A549 (cell line): Measurements from ENCODE around the gene GOT1. TPM values are rescaled to one million over a fixed set of nuclear protein-coding genes. Genes with fewer than 3 reads are reported as not detected.
A peak's percentile ranks its signal among the peaks of the same experiment; 100 is the strongest.

Experiments used
- ATAC-seq, 2 experiments: fragments of 200-7000 bp in 1 of 2; fragments of >200 bp in 1 of 2; cut with Nextera tagmentation in 1 of 2; cut with Tn5 transposase in 1 of 2; 3 replicates each; pipeline versions ENCODE4 v1.8.0 to v1.9.1; 2018 to 2020; ENCODE audit warnings: mild to moderate bottlenecking in 1 of 2, moderate library complexity in 1 of 2
- CTCF ChIA-PET: fragments of 300-600 bp; sonication (Branson Sonifier 250); formaldehyde crosslinking; extraction: SDS; loops from one replicate; lab custom pipeline; 2021; ENCODE audit warnings: antibody characterized with exemption, inconsistent platforms; lab: Yijun Ruan, JAX
- POLR2A ChIA-PET: fragments of 350-600 bp; formaldehyde crosslinking; extraction: SDS; loops from one replicate; lab custom pipeline; 2021; ENCODE audit warnings: antibody characterized with exemption, inconsistent platforms; lab: Yijun Ruan, JAX
- DNase-seq, 2 experiments: peaks; one replicate each; pipeline versions ENCODE4 v3.0.0 to v3.0.0-alpha.2; 2011 to 2016; ENCODE audit warnings: low read depth in 1 of 2, low spot score in 1 of 2
- FAIRE-seq: peaks from 2 replicates; lab custom pipeline; 2011; peaks lifted over from hg19 to GRCh38; lab: Jason Lieb, UNC
- H3K27ac ChIP-seq, 2 experiments: fragments of >200 bp; sonication (Bioruptor Twin); formaldehyde crosslinking; 3 replicates each; pipeline ENCODE4 v1.5.1; 2016 to 2017
- H3K4me1 ChIP-seq: fragments of >200 bp; sonication (Bioruptor Twin); formaldehyde crosslinking; 3 replicates; pipeline ENCODE4 v1.6.1; 2016
- H3K4me2 ChIP-seq: fragments of >200 bp; sonication (Bioruptor Twin); formaldehyde crosslinking; 3 replicates; pipeline ENCODE4 v1.6.1; 2016
- H3K4me3 ChIP-seq: fragments of >200 bp; sonication (Bioruptor Twin); formaldehyde crosslinking; 3 replicates; pipeline ENCODE4 v1.5.1; 2016
- H3K9me3 ChIP-seq: fragments of >200 bp; sonication (Bioruptor Twin); formaldehyde crosslinking; 3 replicates; pipeline ENCODE4 v1.6.1; 2016
- CEBPB ChIP-seq, 2 experiments: fragments of >200 bp in 1 of 2; sonication (Bioruptor Twin) in 1 of 2; formaldehyde crosslinking in 1 of 2; IDR thresholded peaks; 2 replicates each; pipeline ENCODE4 v1.6.1; 2012 to 2016
- CHD2 ChIP-seq: fragments of 150-350 bp; IDR thresholded peaks from 2 replicates; pipeline ENCODE4 v1.6.1; 2014; ENCODE audit warnings: low read length; ENCODE audit not compliant: partially characterized antibody
- CHD4 ChIP-seq: fragments of 200-600 bp; sonication (generic); IDR thresholded peaks from 2 replicates; pipeline ENCODE4 v1.6.1; 2016; ENCODE audit warnings: antibody characterized with exemption, mild to moderate bottlenecking, borderline replicate concordance
- EHMT2 ChIP-seq: fragments of 200-600 bp; sonication (generic); IDR thresholded peaks from 2 replicates; pipeline ENCODE4 v1.6.1; 2016; ENCODE audit warnings: antibody characterized with exemption, low read depth, mild to moderate bottlenecking, moderate library complexity
- GATA3 ChIP-seq: IDR thresholded peaks from 2 replicates; pipeline ENCODE4 v1.6.1; 2012; ENCODE audit warnings: borderline replicate concordance
- HOXB5 ChIP-seq: fragments of 250-450 bp; sonication (Bioruptor Pico); IDR thresholded peaks from 2 replicates; pipeline ENCODE4 v1.5.0; 2020; ENCODE audit warnings: mild to moderate bottlenecking, moderate library complexity
- JUN ChIP-seq, 2 experiments: fragments of >200 bp; sonication (Bioruptor Twin); formaldehyde crosslinking; IDR thresholded peaks; 2 replicates in 1 of 2; 3 replicates in 1 of 2; pipeline ENCODE4 v1.6.1; 2016 to 2017
- KDM1A ChIP-seq: fragments of 200-600 bp; sonication (generic); IDR thresholded peaks from 2 replicates; pipeline ENCODE4 v1.6.1; 2016; ENCODE audit warnings: low read depth, mild to moderate bottlenecking
- MAFK ChIP-seq: fragments of 450-650 bp; IDR thresholded peaks from 2 replicates; pipeline ENCODE4 v1.6.1; 2014; ENCODE audit not compliant: partially characterized antibody
- MAZ ChIP-seq: fragments of 150-350 bp; IDR thresholded peaks from 2 replicates; pipeline ENCODE4 v1.6.1; 2014; ENCODE audit warnings: antibody characterized with exemption, low read depth, low read length, borderline replicate concordance
- NFE2L2 ChIP-seq: fragments of 150-350 bp; conservative IDR thresholded peaks from 2 replicates; pipeline ENCODE4 v1.6.1; 2014; ENCODE audit warnings: low read length
- NPAS2 ChIP-seq: fragments of 250-450 bp; sonication (Bioruptor Pico); IDR thresholded peaks from 2 replicates; pipeline ENCODE4 v1.8.0; 2022; ENCODE audit warnings: mild to moderate bottlenecking, moderate library complexity, borderline replicate concordance
- POLR2AphosphoS2 ChIP-seq: conservative IDR thresholded peaks from 2 replicates; pipeline ENCODE4 v1.6.1; 2012; ENCODE audit warnings: low read length, improper control_type of control experiment, inconsistent platforms
- RAD21 ChIP-seq, 2 experiments: fragments of >200 bp in 1 of 2; sonication (Bioruptor Twin) in 1 of 2; formaldehyde crosslinking in 1 of 2; IDR thresholded peaks in 1 of 2; conservative IDR thresholded peaks in 1 of 2; 2 replicates in 1 of 2; 3 replicates in 1 of 2; pipeline ENCODE4 v1.6.1; 2012 to 2018; ENCODE audit warnings: inconsistent platforms in 1 of 2
- RFX5 ChIP-seq: fragments of 450-650 bp; IDR thresholded peaks from 2 replicates; pipeline ENCODE4 v1.7.1; 2014; ENCODE audit warnings: antibody characterized with exemption, mild to moderate bottlenecking, moderate library complexity
- SMC3 ChIP-seq: fragments of >200 bp; sonication (Bioruptor Twin); formaldehyde crosslinking; IDR thresholded peaks from 3 replicates; pipeline ENCODE4 v1.6.1; 2018; ENCODE audit warnings: inconsistent platforms
- TP53 ChIP-seq: fragments of 250-450 bp; sonication (Bioruptor Pico); IDR thresholded peaks from 2 replicates; pipeline ENCODE4 v1.5.0; 2021; ENCODE audit warnings: mild to moderate bottlenecking, moderate library complexity
- ZC3H11A ChIP-seq: fragments of 450-650 bp; IDR thresholded peaks from 2 replicates; pipeline ENCODE4 v1.6.1; 2014; ENCODE audit warnings: antibody characterized with exemption, mild to moderate bottlenecking
- ZFP36 ChIP-seq: fragments of 450-650 bp; IDR thresholded peaks from 2 replicates; pipeline ENCODE4 v1.6.1; 2014; ENCODE audit warnings: borderline replicate concordance; ENCODE audit not compliant: partially characterized antibody
- ZNF302 ChIP-seq: fragments of 250-450 bp; sonication (Bioruptor Pico); IDR thresholded peaks from 2 replicates; pipeline ENCODE4 v1.9.0; 2021; ENCODE audit warnings: inconsistent platforms, mild to moderate bottlenecking, moderate library complexity
- WGBS: methylation state at CpG from one replicate; pipeline ENCODE4 v1.1.6; 2017; ENCODE audit errors: missing lambda C conversion rate; 5-methylcytosine and 5-hydroxymethylcytosine counted together
- polyA plus RNA-seq, 4 experiments: library from polyadenylated mRNA; depleted of rRNA in 3 of 4; stranded (reverse); fragments of >200 nt; fragmentation: RNase III in 1 of 4; extraction: RNeasy Plus Mini Kit Qiagen cat#74134 plus additional on column Dnase treatment in 1 of 4; gene quantifications; 2 replicates in 3 of 4; 3 replicates in 1 of 4; pipeline ENCODE4 v1.2.3, GENCODE V29; 2011 to 2017
- TF ChIP-seq, protein P1 (sequence below): IDR thresholded peaks from 2 replicates; pipeline ENCODE4 v1.6.1; 2012; ENCODE audit warnings: low read depth, borderline replicate concordance
- TF ChIP-seq, protein P2 (sequence below): fragments of 250-450 bp; sonication (Bioruptor Pico); IDR thresholded peaks from 2 replicates; pipeline ENCODE4 v1.5.0; 2020; ENCODE audit warnings: low read depth, mild to moderate bottlenecking, moderate library complexity
- TF ChIP-seq, protein P3 (sequence below): fragments of >200 bp; sonication (Bioruptor Twin); formaldehyde crosslinking; IDR thresholded peaks from 3 replicates; pipeline ENCODE4 v1.5.1; 2016
- TF ChIP-seq, protein P4 (sequence below): fragments of >200 bp; sonication (Bioruptor Twin); formaldehyde crosslinking; IDR thresholded peaks from 2 replicates; pipeline ENCODE4 v1.6.1; 2016
- TF ChIP-seq, protein P5 (sequence below): fragments of 250-450 bp; sonication (Bioruptor Pico); IDR thresholded peaks from 2 replicates; pipeline ENCODE4 v1.5.0; 2021; ENCODE audit warnings: mild to moderate bottlenecking, moderate library complexity, borderline replicate concordance

GOT1 gene
- polyA plus RNA-seq, 2 of the 4 experiments (the other 2 are of a cell fraction), result 31.1 to 34.9 TPM

GRCh38 chr10:99357691-99358090 lies 72.7 kb downstream of the GOT1 start (continued):
- TF ChIP-seq, protein P1, sequence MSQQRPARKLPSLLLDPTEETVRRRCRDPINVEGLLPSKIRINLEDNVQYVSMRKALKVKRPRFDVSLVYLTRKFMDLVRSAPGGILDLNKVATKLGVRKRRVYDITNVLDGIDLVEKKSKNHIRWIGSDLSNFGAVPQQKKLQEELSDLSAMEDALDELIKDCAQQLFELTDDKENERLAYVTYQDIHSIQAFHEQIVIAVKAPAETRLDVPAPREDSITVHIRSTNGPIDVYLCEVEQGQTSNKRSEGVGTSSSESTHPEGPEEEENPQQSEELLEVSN, result no peak
- TF ChIP-seq CEBPB (IDR thresholded peaks at IDR 0.05), result no peak
- TF ChIP-seq POLR2AphosphoS2, result no peak
- no peak for TF ChIP-seq ZNF302 (CRISPR knock-in tag)
- no peak for TF ChIP-seq EHMT2
- no peak for TF ChIP-seq CHD4

GRCh38 chr10:99353182-99353581 lies 77.2 kb downstream of the GOT1 start:
- WGBS, result 63% methylated on average over 1 of the region's 1 CpG
- H3K4me1 ChIP-seq, result no peaks in the 10 kb centered on the region
- H3K27ac ChIP-seq, result no peak overlapping the region
- ATAC-seq (no peak), DNase-seq (no peak), FAIRE-seq (no peak)
- no peak overlapping the region for H3K4me2 ChIP-seq
- ChIA-PET CTCF (interaction anchor here (0.6 to 1.1 kb wide), 3 partner anchors 8 to 70 kb away, joined by 3 read pairs; no protein-coding TSS in a partner anchor), POLR2A (no interaction called here)
- TF ChIP-seq KDM1A (no peak), CHD2 (no peak), HOXB5 (CRISPR knock-in tag) (no peak), NFE2L2 (no peak), ZFP36 (no peak), JUN (IDR thresholded peaks at IDR 0.05) (no peak), RFX5 (no peak), MAFK (no peak), EHMT2 (no peak)
- TF ChIP-seq, protein P2, sequence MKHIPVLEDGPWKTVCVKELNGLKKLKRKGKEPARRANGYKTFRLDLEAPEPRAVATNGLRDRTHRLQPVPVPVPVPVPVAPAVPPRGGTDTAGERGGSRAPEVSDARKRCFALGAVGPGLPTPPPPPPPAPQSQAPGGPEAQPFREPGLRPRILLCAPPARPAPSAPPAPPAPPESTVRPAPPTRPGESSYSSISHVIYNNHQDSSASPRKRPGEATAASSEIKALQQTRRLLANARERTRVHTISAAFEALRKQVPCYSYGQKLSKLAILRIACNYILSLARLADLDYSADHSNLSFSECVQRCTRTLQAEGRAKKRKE (CRISPR knock-in tag), result no peak
- TF ChIP-seq, protein P3, sequence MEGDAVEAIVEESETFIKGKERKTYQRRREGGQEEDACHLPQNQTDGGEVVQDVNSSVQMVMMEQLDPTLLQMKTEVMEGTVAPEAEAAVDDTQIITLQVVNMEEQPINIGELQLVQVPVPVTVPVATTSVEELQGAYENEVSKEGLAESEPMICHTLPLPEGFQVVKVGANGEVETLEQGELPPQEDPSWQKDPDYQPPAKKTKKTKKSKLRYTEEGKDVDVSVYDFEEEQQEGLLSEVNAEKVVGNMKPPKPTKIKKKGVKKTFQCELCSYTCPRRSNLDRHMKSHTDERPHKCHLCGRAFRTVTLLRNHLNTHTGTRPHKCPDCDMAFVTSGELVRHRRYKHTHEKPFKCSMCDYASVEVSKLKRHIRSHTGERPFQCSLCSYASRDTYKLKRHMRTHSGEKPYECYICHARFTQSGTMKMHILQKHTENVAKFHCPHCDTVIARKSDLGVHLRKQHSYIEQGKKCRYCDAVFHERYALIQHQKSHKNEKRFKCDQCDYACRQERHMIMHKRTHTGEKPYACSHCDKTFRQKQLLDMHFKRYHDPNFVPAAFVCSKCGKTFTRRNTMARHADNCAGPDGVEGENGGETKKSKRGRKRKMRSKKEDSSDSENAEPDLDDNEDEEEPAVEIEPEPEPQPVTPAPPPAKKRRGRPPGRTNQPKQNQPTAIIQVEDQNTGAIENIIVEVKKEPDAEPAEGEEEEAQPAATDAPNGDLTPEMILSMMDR, result no peak
- no peak overlapping the region for H3K4me3 ChIP-seq
- no peaks in the 10 kb centered on the region for H3K9me3 ChIP-seq

GRCh38 chr10:99347672-99348071 lies 82.8 kb downstream of the GOT1 start:
- ChIA-PET POLR2A (no interaction called here), CTCF (interaction anchor here (0.7 kb wide), 1 partner anchor 1746 kb away, joined by 3 read pairs; no protein-coding TSS in a partner anchor)
- Histone ChIP-seq H3K9me3 (no peaks in the 10 kb centered on the region), H3K4me1 (peaks cover 44% of the 10 kb centered on the region), H3K4me2 (no peak overlapping the region), H3K4me3 (no peak overlapping the region), H3K27ac (peak overlapping the region in 1 of 2 experiments; percentile 27; a peak in 2 of 6 replicates)
- no peak for ATAC-seq
- no peak for FAIRE-seq
- no peak for DNase-seq
- no peak for TF ChIP-seq ZNF302 (CRISPR knock-in tag)
- no peak for TF ChIP-seq RFX5
- TF ChIP-seq GATA3, result no peak
- no peak for TF ChIP-seq NPAS2
- no peak for TF ChIP-seq MAZ
- TF ChIP-seq RAD21 (conservative IDR thresholded peaks at IDR 0.05 in 1 of 2, IDR thresholded peaks at IDR 0.05 in 1 of 2), result no peak
- no peak for TF ChIP-seq CHD4
- TF ChIP-seq, protein P4, sequence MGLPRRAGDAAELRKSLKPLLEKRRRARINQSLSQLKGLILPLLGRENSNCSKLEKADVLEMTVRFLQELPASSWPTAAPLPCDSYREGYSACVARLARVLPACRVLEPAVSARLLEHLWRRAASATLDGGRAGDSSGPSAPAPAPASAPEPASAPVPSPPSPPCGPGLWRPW, result no peak
- no peak for TF ChIP-seq TP53 (CRISPR knock-in tag)
- TF ChIP-seq SMC3, result no peak
- TF ChIP-seq ZC3H11A, result no peak
- no peak for TF ChIP-seq KDM1A
- no peak for TF ChIP-seq ZFP36
- TF ChIP-seq, protein P5, sequence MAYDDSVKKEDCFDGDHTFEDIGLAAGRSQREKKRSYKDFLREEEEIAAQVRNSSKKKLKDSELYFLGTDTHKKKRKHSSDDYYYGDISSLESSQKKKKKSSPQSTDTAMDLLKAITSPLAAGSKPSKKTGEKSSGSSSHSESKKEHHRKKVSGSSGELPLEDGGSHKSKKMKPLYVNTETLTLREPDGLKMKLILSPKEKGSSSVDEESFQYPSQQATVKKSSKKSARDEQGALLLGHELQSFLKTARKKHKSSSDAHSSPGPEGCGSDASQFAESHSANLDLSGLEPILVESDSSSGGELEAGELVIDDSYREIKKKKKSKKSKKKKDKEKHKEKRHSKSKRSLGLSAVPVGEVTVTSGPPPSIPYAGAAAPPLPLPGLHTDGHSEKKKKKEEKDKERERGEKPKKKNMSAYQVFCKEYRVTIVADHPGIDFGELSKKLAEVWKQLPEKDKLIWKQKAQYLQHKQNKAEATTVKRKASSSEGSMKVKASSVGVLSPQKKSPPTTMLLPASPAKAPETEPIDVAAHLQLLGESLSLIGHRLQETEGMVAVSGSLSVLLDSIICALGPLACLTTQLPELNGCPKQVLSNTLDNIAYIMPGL (CRISPR knock-in tag), result no peak
- 92% methylated on average over 5 of the region's 5 CpGs for WGBS
